ENCODE results near the gene GNAZ. TPM values are rescaled to one million over a fixed set of nuclear protein-coding genes. Genes with fewer than 3 reads are reported as not detected.

The GNAZ gene
- total RNA-seq, 4 donors from 2014 or later = 50.1 to 89.2 (median 55.0) TPM

- H3K27ac ChIP-seq = no peak overlapping the region
- no peaks in the 10 kb centered on the region for H3K9me3 ChIP-seq
- ATAC-seq = no peak
- H3K4me1 ChIP-seq = no peaks in the 10 kb centered on the region
- TF ChIP-seq, protein P1, sequence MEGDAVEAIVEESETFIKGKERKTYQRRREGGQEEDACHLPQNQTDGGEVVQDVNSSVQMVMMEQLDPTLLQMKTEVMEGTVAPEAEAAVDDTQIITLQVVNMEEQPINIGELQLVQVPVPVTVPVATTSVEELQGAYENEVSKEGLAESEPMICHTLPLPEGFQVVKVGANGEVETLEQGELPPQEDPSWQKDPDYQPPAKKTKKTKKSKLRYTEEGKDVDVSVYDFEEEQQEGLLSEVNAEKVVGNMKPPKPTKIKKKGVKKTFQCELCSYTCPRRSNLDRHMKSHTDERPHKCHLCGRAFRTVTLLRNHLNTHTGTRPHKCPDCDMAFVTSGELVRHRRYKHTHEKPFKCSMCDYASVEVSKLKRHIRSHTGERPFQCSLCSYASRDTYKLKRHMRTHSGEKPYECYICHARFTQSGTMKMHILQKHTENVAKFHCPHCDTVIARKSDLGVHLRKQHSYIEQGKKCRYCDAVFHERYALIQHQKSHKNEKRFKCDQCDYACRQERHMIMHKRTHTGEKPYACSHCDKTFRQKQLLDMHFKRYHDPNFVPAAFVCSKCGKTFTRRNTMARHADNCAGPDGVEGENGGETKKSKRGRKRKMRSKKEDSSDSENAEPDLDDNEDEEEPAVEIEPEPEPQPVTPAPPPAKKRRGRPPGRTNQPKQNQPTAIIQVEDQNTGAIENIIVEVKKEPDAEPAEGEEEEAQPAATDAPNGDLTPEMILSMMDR (IDR thresholded peaks at IDR 0.05) = no peak
- TF ChIP-seq POLR2A (IDR thresholded peaks at IDR 0.05) = no peak
- TF ChIP-seq POLR2AphosphoS5 (IDR thresholded peaks at IDR 0.05) = no peak
- TF ChIP-seq EP300 (IDR thresholded peaks at IDR 0.05) = no peak
- no peaks in the 10 kb centered on the region for H3K27me3 ChIP-seq
- no peak overlapping the region for H3K4me3 ChIP-seq
- peaks cover 0 to 84% of the 10 kb centered on the region in 2 donors for H3K36me3 ChIP-seq
- 70 to 80% methylated on average over 2 to 3 of the region's 7 CpGs for WGBS, 2 donors (ENCODE audit: low coverage in 1 of 2)
These were observed 83.7 kb downstream of the GNAZ start for GRCh38 chr22:23153994-23154393.

GRCh38 chr22:23154461-23154860 lies 84.1 kb downstream of the GNAZ start:
- H3K4me1 ChIP-seq = no peaks in the 10 kb centered on the region
- H3K36me3 ChIP-seq = peaks cover 0 to 85% of the 10 kb centered on the region in 2 donors
- H3K27ac ChIP-seq = no peak overlapping the region
- no peaks in the 10 kb centered on the region for H3K27me3 ChIP-seq
- no peaks in the 10 kb centered on the region for H3K9me3 ChIP-seq
- TF ChIP-seq EP300 (IDR thresholded peaks at IDR 0.05) (no peak), POLR2AphosphoS5 (IDR thresholded peaks at IDR 0.05) (no peak), POLR2A (IDR thresholded peaks at IDR 0.05) (no peak)
- TF ChIP-seq, protein P1 (IDR thresholded peaks at IDR 0.05) = no peak
- no peak for ATAC-seq
- WGBS, 2 donors (ENCODE audit: low coverage in 1 of 2) = 70 to 87% methylated on average over 5 of the region's 5 CpGs
- H3K4me3 ChIP-seq = no peak overlapping the region

DNA sequence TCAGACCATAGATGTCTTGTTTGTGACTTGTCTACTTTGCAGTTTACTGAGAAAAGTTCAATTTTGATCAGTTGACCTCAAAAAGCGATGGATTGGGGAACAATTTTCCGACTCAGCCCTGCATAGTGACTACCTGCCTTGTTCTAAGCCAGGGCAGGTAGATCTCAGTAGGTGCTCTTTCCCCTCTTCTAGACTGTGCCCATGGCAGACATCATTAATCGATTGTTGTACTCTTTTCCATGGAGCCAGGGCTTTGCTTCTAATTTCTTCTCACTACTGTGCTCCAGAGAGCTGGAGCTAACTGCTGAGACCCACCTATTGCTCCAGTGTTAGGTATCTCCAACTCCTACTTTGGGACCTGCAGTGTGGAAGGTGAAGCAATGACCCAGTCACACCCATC lies 84.8 kb downstream of the GNAZ start:
- no peak for ATAC-seq

DNA sequence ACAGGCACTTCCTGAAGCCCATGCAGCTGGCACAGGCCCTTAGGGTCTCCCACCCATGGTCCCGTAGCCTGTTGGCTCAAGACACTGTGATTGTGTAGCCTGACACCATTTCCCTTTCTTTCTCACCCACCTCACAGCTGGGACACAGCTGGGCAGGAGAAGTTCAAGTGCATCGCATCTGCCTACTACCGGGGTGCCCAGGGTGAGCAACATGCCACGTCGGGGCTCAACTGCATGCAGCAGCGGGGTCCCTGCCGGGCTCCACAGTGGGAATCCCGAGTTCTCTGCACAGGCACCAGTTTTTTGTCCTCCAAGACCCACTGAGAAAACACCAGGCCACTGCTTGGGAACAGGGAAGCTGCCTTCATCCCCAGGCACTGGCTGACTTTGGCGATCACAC lies 85.5 kb downstream of the GNAZ start:
- Histone ChIP-seq H3K36me3 (peaks cover 0 to 84% of the 10 kb centered on the region in 2 donors), H3K27me3 (no peaks in the 10 kb centered on the region), H3K9me3 (no peaks in the 10 kb centered on the region), H3K27ac (no peak overlapping the region), H3K4me3 (no peak overlapping the region), H3K4me1 (no peaks in the 10 kb centered on the region)
- TF ChIP-seq POLR2A (IDR thresholded peaks at IDR 0.05) = no peak
- TF ChIP-seq EP300 (IDR thresholded peaks at IDR 0.05) = no peak
- TF ChIP-seq, protein P1 (IDR thresholded peaks at IDR 0.05) = no peak
- TF ChIP-seq POLR2AphosphoS5 (IDR thresholded peaks at IDR 0.05) = no peak
- 93 to 100% methylated on average over 3 of the region's 9 CpGs for WGBS, 2 donors (ENCODE audit: low coverage in 1 of 2)
- ATAC-seq = no peak

More for the DNA sequence above, 84.8 kb downstream of the GNAZ start:
- peaks cover 0 to 85% of the 10 kb centered on the region in 2 donors for H3K36me3 ChIP-seq
- H3K27me3 ChIP-seq = no peaks in the 10 kb centered on the region
- H3K27ac ChIP-seq = no peak overlapping the region
- no peaks in the 10 kb centered on the region for H3K9me3 ChIP-seq
- no peak overlapping the region for H3K4me3 ChIP-seq
- H3K4me1 ChIP-seq = no peaks in the 10 kb centered on the region
- TF ChIP-seq, protein P1 (IDR thresholded peaks at IDR 0.05) = no peak
- TF ChIP-seq POLR2A (IDR thresholded peaks at IDR 0.05) = no peak
- no peak for TF ChIP-seq POLR2AphosphoS5 (IDR thresholded peaks at IDR 0.05)
- TF ChIP-seq EP300 (IDR thresholded peaks at IDR 0.05) = no peak
- WGBS, 2 donors (ENCODE audit: low coverage in 1 of 2) = 93 to 94% methylated on average over 2 of the region's 3 CpGs

- no peaks in the 10 kb centered on the region for H3K9me3 ChIP-seq
- no peak overlapping the region for H3K27ac ChIP-seq
- ATAC-seq = no peak
- no peaks in the 10 kb centered on the region for H3K4me1 ChIP-seq
- no peak overlapping the region for H3K4me3 ChIP-seq
- no peak for TF ChIP-seq POLR2AphosphoS5 (IDR thresholded peaks at IDR 0.05)
- no peak for TF ChIP-seq EP300 (IDR thresholded peaks at IDR 0.05)
- no peak for TF ChIP-seq POLR2A (IDR thresholded peaks at IDR 0.05)
- TF ChIP-seq, protein P1 (IDR thresholded peaks at IDR 0.05) = no peak
- H3K36me3 ChIP-seq = peaks cover 0 to 84% of the 10 kb centered on the region in 2 donors
- H3K27me3 ChIP-seq = no peaks in the 10 kb centered on the region
- 65% methylated on average over 4 of the region's 8 CpGs; no CpG with 5 or more reads in 1 of the 2 donors for whole genome bisulfite sequencing, 2 donors (ENCODE audit: low coverage in 1 of 2)
These were observed 86.0 kb downstream of the GNAZ start for GRCh38 chr22:23156286-23156685.

All from gastroesophageal sphincter (tissue), 4 donors.